Vagina (tissue), 2 donors: ENCODE data around the gene LINC01488. TPM values are rescaled to one million over a fixed set of nuclear protein-coding genes. Genes with fewer than 3 reads are reported as not detected.

Experiments
- DNase-seq, 2 donors: peaks; one replicate each; pipeline ENCODE4 v3.0.0-alpha.2; 2017; ENCODE audit errors: extremely low spot score in 2 of 2
- H3K27ac ChIP-seq: fragments of 200-600 bp; sonication (generic); one replicate; pipeline ENCODE4 v1.5.1; 2019
- H3K27me3 ChIP-seq: fragments of 200-600 bp; sonication (generic); one replicate; pipeline ENCODE4 v1.5.1; 2019
- H3K36me3 ChIP-seq, 2 donors: fragments of 200-600 bp; sonication (generic); one replicate each; pipeline ENCODE4 v1.5.1; 2017 to 2019
- H3K4me1 ChIP-seq: fragments of 200-600 bp; sonication (generic); one replicate; pipeline ENCODE4 v1.5.1; 2019
- H3K4me3 ChIP-seq, 2 donors: fragments of 200-600 bp; sonication (generic); 1 replicate in 1 of 2; 2 replicates in 1 of 2; pipeline ENCODE4 v1.5.1; 2016 to 2019
- H3K9me3 ChIP-seq: fragments of 200-600 bp; sonication (generic); one replicate; pipeline ENCODE4 v1.5.1; 2019
- POLR2A ChIP-seq, 2 donors: fragments of 450-650 bp; IDR thresholded peaks; one replicate each; pipeline ENCODE4 v1.6.1; 2017; ENCODE audit warnings: antibody characterized with exemption in 2 of 2, mild to moderate bottlenecking in 2 of 2, moderate library complexity in 2 of 2
- POLR2AphosphoS5 ChIP-seq, 2 donors: sonication (generic); formaldehyde crosslinking; IDR thresholded peaks; one replicate each; pipeline ENCODE4 v1.9.0; 2017; ENCODE audit warnings: antibody characterized with exemption in 2 of 2, mild to moderate bottlenecking in 2 of 2, low read depth in 1 of 2; ENCODE audit not compliant: insufficient read depth in 1 of 2
- intact Hi-C: fragments of 100-400 bp; cut with DNase I; formaldehyde crosslinking; loops from one replicate; pipeline ENCODE4 v1.15.1; 2023
- total RNA-seq: library from RNA; depleted of rRNA; stranded (reverse); fragments of >200 nt; gene quantifications from one replicate; pipeline ENCODE4 v1.2.3, GENCODE V29; 2016
- TF ChIP-seq, protein P1 (sequence below), 3 experiments: fragments of 450-650 bp in 2 of 3; fragments of 200-600 bp in 1 of 3; sonication (generic) in 1 of 3; IDR thresholded peaks; one replicate each; pipeline ENCODE4 v1.5.1; 2017 to 2019; ENCODE audit warnings: antibody characterized with exemption in 3 of 3, mild to moderate bottlenecking in 2 of 3, moderate library complexity in 2 of 3

Gene LINC01488
- total RNA-seq, 1 donor from 2014 or later, result not detected

DNA sequence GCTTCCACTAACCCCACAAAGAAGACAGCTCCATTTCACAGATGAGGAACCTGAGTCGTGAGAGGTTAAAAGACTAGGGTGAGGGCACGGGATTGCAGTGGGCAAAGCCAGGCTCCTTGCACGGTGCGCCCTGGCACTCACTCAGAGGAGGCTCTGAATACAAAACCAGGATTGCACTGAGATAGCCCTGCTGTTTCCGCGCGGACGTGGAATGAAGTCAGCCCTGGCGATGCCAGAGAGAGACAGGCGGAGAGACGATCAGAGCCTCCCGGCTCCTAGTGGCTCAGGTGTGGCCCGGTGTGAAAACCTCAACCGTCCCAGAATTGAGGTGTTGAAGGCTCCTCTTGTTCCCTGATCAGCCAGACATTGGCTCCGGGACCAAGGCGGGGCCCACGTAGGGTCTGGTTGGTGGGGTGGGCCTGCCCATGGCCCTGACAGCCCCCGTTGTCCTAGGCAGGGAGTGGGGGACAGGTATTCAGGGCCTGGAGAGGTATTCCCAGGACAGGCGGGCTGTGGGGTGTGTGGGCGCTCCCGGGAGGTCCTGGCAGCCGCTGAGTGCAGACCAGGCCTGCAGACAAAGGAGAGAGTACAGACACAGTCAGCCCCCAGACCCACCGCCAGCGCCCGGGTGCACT lies 43.1 kb upstream of the LINC01488 start:
- intact Hi-C loops, result no loop called here
- H3K9me3 ChIP-seq, result no peaks in the 10 kb centered on the region
- DNase-seq, result no peak
- no peak overlapping the region for H3K4me3 ChIP-seq
- H3K27me3 ChIP-seq, result no peaks in the 10 kb centered on the region
- TF ChIP-seq, protein P1, sequence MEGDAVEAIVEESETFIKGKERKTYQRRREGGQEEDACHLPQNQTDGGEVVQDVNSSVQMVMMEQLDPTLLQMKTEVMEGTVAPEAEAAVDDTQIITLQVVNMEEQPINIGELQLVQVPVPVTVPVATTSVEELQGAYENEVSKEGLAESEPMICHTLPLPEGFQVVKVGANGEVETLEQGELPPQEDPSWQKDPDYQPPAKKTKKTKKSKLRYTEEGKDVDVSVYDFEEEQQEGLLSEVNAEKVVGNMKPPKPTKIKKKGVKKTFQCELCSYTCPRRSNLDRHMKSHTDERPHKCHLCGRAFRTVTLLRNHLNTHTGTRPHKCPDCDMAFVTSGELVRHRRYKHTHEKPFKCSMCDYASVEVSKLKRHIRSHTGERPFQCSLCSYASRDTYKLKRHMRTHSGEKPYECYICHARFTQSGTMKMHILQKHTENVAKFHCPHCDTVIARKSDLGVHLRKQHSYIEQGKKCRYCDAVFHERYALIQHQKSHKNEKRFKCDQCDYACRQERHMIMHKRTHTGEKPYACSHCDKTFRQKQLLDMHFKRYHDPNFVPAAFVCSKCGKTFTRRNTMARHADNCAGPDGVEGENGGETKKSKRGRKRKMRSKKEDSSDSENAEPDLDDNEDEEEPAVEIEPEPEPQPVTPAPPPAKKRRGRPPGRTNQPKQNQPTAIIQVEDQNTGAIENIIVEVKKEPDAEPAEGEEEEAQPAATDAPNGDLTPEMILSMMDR (IDR thresholded peaks at IDR 0.05), result no peak
- TF ChIP-seq POLR2A (IDR thresholded peaks at IDR 0.05) (no peak), POLR2AphosphoS5 (IDR thresholded peaks at IDR 0.05; ENCODE audit: insufficient read depth in 1 of 2, low read depth in 1 of 2) (no peak)
- H3K36me3 ChIP-seq, result no peaks in the 10 kb centered on the region
- H3K4me1 ChIP-seq, result peaks cover 17% of the 10 kb centered on the region
- H3K27ac ChIP-seq, result no peak overlapping the region

DNA sequence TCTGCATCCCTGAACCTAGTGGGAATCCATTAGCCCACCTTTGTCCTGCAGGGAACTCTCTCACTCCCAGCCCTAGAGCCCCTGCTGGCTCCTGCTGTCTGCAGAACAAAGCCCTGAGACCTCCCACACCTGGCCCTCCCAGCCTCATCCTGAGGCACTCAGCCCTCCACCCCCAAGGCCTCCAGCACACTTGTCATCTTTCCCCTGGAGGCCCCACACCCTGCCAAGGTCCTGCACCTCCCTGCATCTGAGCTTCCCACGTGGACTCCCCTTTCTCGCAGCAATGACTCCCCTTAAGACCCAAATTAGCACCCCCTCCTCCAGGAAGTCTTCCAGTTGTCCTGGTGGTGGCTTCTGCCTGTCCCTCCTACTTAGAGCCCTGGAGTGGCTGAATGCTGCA lies 42.3 kb upstream of the LINC01488 start:
- H3K27me3 ChIP-seq, result no peaks in the 10 kb centered on the region
- TF ChIP-seq POLR2AphosphoS5 (IDR thresholded peaks at IDR 0.05; ENCODE audit: insufficient read depth in 1 of 2, low read depth in 1 of 2) (no peak), POLR2A (IDR thresholded peaks at IDR 0.05) (no peak)
- TF ChIP-seq, protein P1 (IDR thresholded peaks at IDR 0.05), result no peak
- DNase-seq, result no peak
- H3K36me3 ChIP-seq, result no peaks in the 10 kb centered on the region
- intact Hi-C loops, result no loop called here
- H3K4me1 ChIP-seq, result peaks cover 24% of the 10 kb centered on the region
- no peak overlapping the region for H3K27ac ChIP-seq
- no peak overlapping the region for H3K4me3 ChIP-seq
- no peaks in the 10 kb centered on the region for H3K9me3 ChIP-seq

DNA sequence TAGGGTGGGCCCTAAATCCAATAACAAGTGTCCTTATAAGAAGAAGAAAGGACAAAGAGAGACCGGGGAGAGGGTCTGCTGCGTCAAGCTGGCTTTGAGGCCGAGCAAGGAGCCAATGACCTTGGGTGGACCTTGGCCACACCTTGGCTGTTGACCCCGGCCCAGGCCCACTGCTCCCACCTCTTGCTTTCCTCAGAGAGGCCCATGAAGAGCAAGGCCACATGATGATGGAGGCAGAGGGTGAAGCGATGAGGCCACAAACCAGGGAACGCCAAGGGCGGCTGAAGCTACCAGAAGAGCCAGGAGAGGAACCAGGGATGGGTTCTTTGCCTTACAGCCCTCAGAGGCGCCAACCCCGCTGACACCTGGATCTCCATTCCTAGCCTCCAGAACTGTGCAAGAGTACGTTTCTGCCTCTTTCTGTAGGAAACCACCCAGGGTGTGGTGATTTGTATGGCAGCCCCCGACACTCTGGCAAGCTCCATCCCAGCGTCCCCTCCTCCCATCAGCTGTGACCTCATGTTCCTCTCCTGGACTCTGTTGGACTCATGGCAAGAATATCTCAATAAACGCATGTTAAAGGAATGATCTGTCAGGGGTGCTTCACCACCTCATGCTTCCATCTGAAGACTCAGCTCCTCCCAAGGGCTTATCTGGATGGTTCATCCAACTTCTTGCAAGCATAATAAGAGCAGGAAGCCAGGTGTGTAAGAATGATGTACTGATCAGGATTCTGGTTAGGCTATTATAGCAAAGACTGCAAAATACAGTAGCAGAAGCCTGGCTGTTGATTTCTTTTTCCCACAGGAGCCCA lies 41.6 kb upstream of the LINC01488 start:
- Histone ChIP-seq H3K27me3 (no peaks in the 10 kb centered on the region), H3K9me3 (no peaks in the 10 kb centered on the region), H3K4me3 (no peak overlapping the region), H3K36me3 (no peaks in the 10 kb centered on the region), H3K4me1 (peaks cover 29% of the 10 kb centered on the region), H3K27ac (no peak overlapping the region)
- TF ChIP-seq, protein P1 (IDR thresholded peaks at IDR 0.05), result no peak
- TF ChIP-seq POLR2A (IDR thresholded peaks at IDR 0.05) (no peak), POLR2AphosphoS5 (IDR thresholded peaks at IDR 0.05; ENCODE audit: insufficient read depth in 1 of 2, low read depth in 1 of 2) (no peak)
- intact Hi-C loops, result no loop called here
- no peak for DNase-seq

DNA sequence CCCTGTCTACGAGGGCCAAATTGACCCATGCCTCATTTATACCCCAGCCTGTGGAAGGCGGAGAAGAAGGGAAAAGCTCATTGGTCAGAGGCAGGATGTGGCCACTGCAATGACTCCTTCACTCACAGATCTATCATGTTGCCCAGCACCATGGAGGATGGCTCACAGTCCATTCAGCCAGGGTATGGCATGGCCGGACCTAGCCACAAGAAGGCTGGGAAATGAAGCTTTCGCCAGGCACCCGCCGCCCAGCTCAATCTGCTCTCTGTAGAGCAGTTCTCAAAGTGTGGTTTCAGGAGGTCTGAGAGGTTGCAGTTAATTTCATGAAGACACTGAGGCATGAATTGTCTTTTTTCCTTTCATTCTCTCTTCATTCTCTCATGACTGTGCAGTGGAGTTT lies 40.6 kb upstream of the LINC01488 start:
- Histone ChIP-seq H3K27ac (no peak overlapping the region), H3K36me3 (no peaks in the 10 kb centered on the region), H3K4me1 (peaks cover 33% of the 10 kb centered on the region), H3K4me3 (no peak overlapping the region), H3K9me3 (no peaks in the 10 kb centered on the region), H3K27me3 (no peaks in the 10 kb centered on the region)
- no peak for DNase-seq
- intact Hi-C loops, result no loop called here
- TF ChIP-seq, protein P1 (IDR thresholded peaks at IDR 0.05), result no peak
- no peak for TF ChIP-seq POLR2A (IDR thresholded peaks at IDR 0.05)
- TF ChIP-seq POLR2AphosphoS5 (IDR thresholded peaks at IDR 0.05; ENCODE audit: insufficient read depth in 1 of 2, low read depth in 1 of 2), result no peak
